K562 (cell line): ENCODE measurements around the gene ODAD4. TPM values are rescaled to one million over a fixed set of nuclear protein-coding genes. Genes with fewer than 3 reads are reported as not detected.

ENCODE experiments used
- ATAC-seq: fragments of 200-7000 bp; cut with Tn5 transposase; 3 replicates; pipeline ENCODE4 v1.9.1; 2020; ENCODE audit warnings: moderate library complexity
- BruUV-seq: library from RNA; stranded (reverse); fragments of 400-500 nt; replicated peaks from 2 replicates; lab custom pipeline; 2021; lab: Mats Ljungman, UMichigan
- CTCF ChIA-PET: fragments of 300-600 bp; formaldehyde crosslinking; extraction: SDS; loops from one replicate; lab custom pipeline; 2021; ENCODE audit warnings: low intra/inter-chr PET ratio; lab: Yijun Ruan, JAX
- POLR2A ChIA-PET: fragments of 300-600, 350-650 bp; sonication (Branson Sonifier 250); formaldehyde crosslinking; extraction: SDS; loops from one replicate; lab custom pipeline; 2021; ENCODE audit warnings: antibody characterized with exemption, inconsistent platforms; lab: Yijun Ruan, JAX
- DNase-seq, 4 experiments: peaks; one replicate each; pipeline versions ENCODE4 v3.0.0 to v3.0.0-alpha.2; 2011 to 2018; ENCODE audit warnings: low spot score in 3 of 4, mixed read lengths in 3 of 4; ENCODE audit errors: extremely low read depth in 1 of 4
- FAIRE-seq: peaks from 2 replicates; lab custom pipeline; 2011; peaks lifted over from hg19 to GRCh38; lab: Jason Lieb, UNC
- H2AFZ ChIP-seq: 2 replicates; pipeline ENCODE4 v1.6.0; 2011; ENCODE audit warnings: low read depth, low read length, control low read depth, inconsistent platforms
- H3K27ac ChIP-seq: fragments of 200-600 bp; 3 replicates; pipeline ENCODE4 v1.8.0; 2011; ENCODE audit warnings: low read depth, mild to moderate bottlenecking, control low read depth, inconsistent platforms, low read length, moderate library complexity, mixed read lengths; ENCODE audit errors: extremely low read depth
- H3K27me3 ChIP-seq, 2 experiments: fragments of 300-600 bp in 1 of 2; 2 replicates in 1 of 2; 3 replicates in 1 of 2; pipeline versions ENCODE4 v1.6.0 to v1.8.0; 2011; ENCODE audit warnings: inconsistent platforms in 2 of 2, low read length in 2 of 2, mild to moderate bottlenecking in 1 of 2, mixed read lengths in 1 of 2, moderate library complexity in 1 of 2; ENCODE audit not compliant: control insufficient read depth in 2 of 2, insufficient read depth in 2 of 2
- H3K36me3 ChIP-seq: fragments of 300-600 bp; 3 replicates; pipeline ENCODE4 v1.8.0; 2011; ENCODE audit warnings: mild to moderate bottlenecking, low read length, inconsistent platforms; ENCODE audit not compliant: control insufficient read depth, insufficient read depth
- H3K4me1 ChIP-seq, 2 experiments: fragments of 200-600 bp in 1 of 2; replicated peaks in 1 of 2; 2 replicates in 1 of 2; 3 replicates in 1 of 2; pipeline versions ENCODE4 v1.5.1 to v1.8.0; 2011; ENCODE audit warnings: inconsistent platforms in 2 of 2, low read length in 2 of 2, mild to moderate bottlenecking in 1 of 2, mixed read lengths in 1 of 2, moderate library complexity in 1 of 2; ENCODE audit not compliant: control insufficient read depth in 2 of 2, insufficient read depth in 2 of 2
- H3K4me2 ChIP-seq: 2 replicates; pipeline ENCODE4 v1.6.1; 2011; ENCODE audit warnings: low read length, control low read depth, inconsistent platforms, mixed read lengths; ENCODE audit not compliant: insufficient read depth
- H3K4me3 ChIP-seq: fragments of 200-600 bp; sonication (generic), shearing (Covaris generic); 2 replicates; pipeline ENCODE4 v1.5.1; 2016; ENCODE audit warnings: control low read depth, inconsistent platforms
- H3K79me2 ChIP-seq: fragments of 200-600 bp; 3 replicates; pipeline ENCODE4 v1.8.0; 2011; ENCODE audit warnings: low read length, inconsistent platforms; ENCODE audit not compliant: control insufficient read depth, insufficient read depth
- H3K9ac ChIP-seq, 2 experiments: 2 replicates each; pipeline versions ENCODE4 v1.6.0 to v1.6.1; 2011; ENCODE audit warnings: low read depth in 2 of 2, low read length in 2 of 2, control low read depth in 1 of 2, inconsistent platforms in 1 of 2, mild to moderate bottlenecking in 1 of 2, mixed read lengths in 1 of 2; ENCODE audit not compliant: insufficient read depth in 1 of 2
- H3K9me1 ChIP-seq: one replicate; pipeline ENCODE4 v1.6.0; 2011; ENCODE audit warnings: inconsistent platforms, mild to moderate bottlenecking, low read length, moderate library complexity; ENCODE audit not compliant: control insufficient read depth, insufficient read depth
- H3K9me3 ChIP-seq: replicated peaks from 2 replicates; pipeline ENCODE4 v1.5.1; 2011; ENCODE audit warnings: low read depth, low read length, inconsistent platforms; ENCODE audit not compliant: control insufficient read depth, insufficient read depth
- H4K20me1 ChIP-seq: replicated peaks from 2 replicates; pipeline ENCODE4 v1.6.1; 2011; ENCODE audit warnings: low read length, inconsistent platforms, mixed read lengths; ENCODE audit not compliant: control insufficient read depth, insufficient read depth
- HMGN3 ChIP-seq: IDR thresholded peaks from 2 replicates; pipeline ENCODE4 v1.6.1; 2011; ENCODE audit warnings: borderline replicate concordance, low read depth, mild to moderate bottlenecking, mixed read lengths, low read length; ENCODE audit not compliant: insufficient read length; ENCODE audit errors: extremely low read depth
- NFIX ChIP-seq: fragments of 250-450 bp; sonication (Bioruptor Pico); IDR thresholded peaks from 2 replicates; pipeline ENCODE4 v1.4.0; 2020; ENCODE audit warnings: low read depth, mild to moderate bottlenecking, moderate library complexity
- NR2F6 ChIP-seq: fragments of 450-650 bp; formaldehyde crosslinking; IDR thresholded peaks from 2 replicates; pipeline ENCODE4 v1.4.0; 2020; ENCODE audit warnings: mild to moderate bottlenecking
- SOX6 ChIP-seq: fragments of 450-650 bp; IDR thresholded peaks from 2 replicates; pipeline ENCODE4 v1.6.1; 2014; ENCODE audit warnings: mild to moderate bottlenecking
- SRSF1 ChIP-seq: fragments of 200-400 bp; formaldehyde crosslinking; IDR thresholded peaks from 2 replicates; pipeline ENCODE4 v1.6.1; 2017; ENCODE audit warnings: mild to moderate bottlenecking, low read depth, low read length, moderate library complexity
- WGBS: fragments of 100-300 bp; shearing (Covaris generic); methylation state at CpG from one replicate; pipeline ENCODE4 v1.1.6; 2016; ENCODE audit warnings: low coverage, mixed read lengths; ENCODE audit not compliant: insufficient coverage; ENCODE audit errors: missing lambda C conversion rate; 5-methylcytosine and 5-hydroxymethylcytosine counted together
- in situ Hi-C: fragments of 300-500 bp; cut with MboI; formaldehyde crosslinking; loops from 4 replicates; pipeline ENCODE4 v1.15.0; 2018; ENCODE audit warnings: inconsistent platforms, mixed read lengths
- intact Hi-C: fragments of 100-400 bp; cut with micrococcal nuclease; formaldehyde crosslinking; loops from 2 replicates; pipeline ENCODE4 v1.14.2; 2022
- polyA plus RNA-seq, 8 experiments: library from polyadenylated mRNA; depleted of rRNA in 4 of 8; stranded (reverse) in 5 of 8; unstranded in 3 of 8; fragments of >200 nt; fragmentation: Nextera tagmentation in 2 of 8; fragmentation: Illumina TruSeq in 1 of 8; extraction: Ambion mirVana in 2 of 8; extraction: Trizol in 1 of 8; gene quantifications; 2 replicates each; pipeline versions ENCODE4 v1.2.1 to v1.2.3, GENCODE V29; 2011 to 2014; ENCODE audit warnings: inconsistent platforms in 1 of 8, missing spikeins in 1 of 8
- total RNA-seq, 7 experiments: library from RNA; depleted of rRNA in 6 of 7; stranded (reverse); fragments of >200 nt in 6 of 7; fragmentation: Illumina TruSeq in 2 of 7; extraction: Trizol in 2 of 7; gene quantifications; 2 replicates each; pipeline versions ENCODE4 v1.2.1 to v1.2.3, GENCODE V29; 2011 to 2021; ENCODE audit warnings: low replicate concordance in 1 of 7

The ODAD4 gene
- total and polyA plus RNA-seq, 9 of the 15 experiments (the other 6 are each of a cell fraction or from before 2014, with no cell fraction given): 0.09 to 0.98 (median 0.51) TPM

DNA sequence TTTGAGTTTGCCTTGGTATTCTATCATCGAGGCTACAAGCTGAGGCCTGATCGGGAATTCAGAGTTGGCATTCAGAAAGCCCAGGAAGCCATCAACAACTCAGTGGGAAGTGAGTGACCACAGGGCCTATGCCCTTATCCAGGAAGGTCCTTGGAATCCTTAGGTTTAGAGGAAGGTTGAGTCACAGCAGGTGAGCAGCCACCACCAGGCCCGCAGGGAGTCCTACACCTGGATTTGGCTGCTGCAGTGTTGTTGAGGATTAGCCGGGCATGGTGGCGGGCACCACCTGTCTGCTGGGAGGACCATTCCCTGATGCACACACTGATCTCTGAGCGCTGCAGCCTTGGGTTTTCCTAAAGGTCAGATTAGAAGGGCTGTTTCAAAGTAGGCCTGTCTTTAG, 5.2 kb downstream of the ODAD4 start:
- TF ChIP-seq NFIX (CRISPR knock-in tag) (no peak), NR2F6 (CRISPR knock-in tag) (no peak), HMGN3 (no peak), SOX6 (no peak), SRSF1 (no peak)
- no TSS peak for BruUV-seq
- Histone ChIP-seq H2AFZ (no peak overlapping the region), H3K79me2 (no peaks in the 10 kb centered on the region), H3K9ac (no peak overlapping the region), H3K27me3 (no peaks in the 10 kb centered on the region), H3K9me1 (no peaks in the 10 kb centered on the region), H3K36me3 (no peaks in the 10 kb centered on the region), H3K4me1 (peaks cover 39 to 45% of the 10 kb centered on the region in 2 experiments), H4K20me1 (no peaks in the 10 kb centered on the region), H3K4me3 (no peak overlapping the region), H3K4me2 (no peak overlapping the region), H3K27ac (no peak overlapping the region), H3K9me3 (no peaks in the 10 kb centered on the region)
- CTCF ChIA-PET: no interaction called here
- FAIRE-seq (no peak), DNase-seq (no peak), ATAC-seq (no peak)
- POLR2A ChIA-PET: interaction anchor here (0.6 to 2.1 kb wide), 5 partner anchors 21 to 313 kb away, joined by 3 to 9 read pairs (median 3); partner anchors contain the start of gene CNP
- whole genome bisulfite sequencing: 79% methylated on average over 6 of the region's 6 CpGs
- intact Hi-C loops (no loop called here), in situ Hi-C loops (no loop called here)
